Fibroblast of gingiva (primary cell): ENCODE measurements around the gene RCHY1.
"Not testable (repeated sequence)": the region's sequence is repeated elsewhere in the genome, so short reads cannot be mapped to it uniquely, and the experiment has no call there.

Experiments used
- DNase-seq: peaks from one replicate; pipeline ENCODE4 v3.0.0-alpha.2; 2011; ENCODE audit warnings: low read depth

RCHY1 gene

DNA sequence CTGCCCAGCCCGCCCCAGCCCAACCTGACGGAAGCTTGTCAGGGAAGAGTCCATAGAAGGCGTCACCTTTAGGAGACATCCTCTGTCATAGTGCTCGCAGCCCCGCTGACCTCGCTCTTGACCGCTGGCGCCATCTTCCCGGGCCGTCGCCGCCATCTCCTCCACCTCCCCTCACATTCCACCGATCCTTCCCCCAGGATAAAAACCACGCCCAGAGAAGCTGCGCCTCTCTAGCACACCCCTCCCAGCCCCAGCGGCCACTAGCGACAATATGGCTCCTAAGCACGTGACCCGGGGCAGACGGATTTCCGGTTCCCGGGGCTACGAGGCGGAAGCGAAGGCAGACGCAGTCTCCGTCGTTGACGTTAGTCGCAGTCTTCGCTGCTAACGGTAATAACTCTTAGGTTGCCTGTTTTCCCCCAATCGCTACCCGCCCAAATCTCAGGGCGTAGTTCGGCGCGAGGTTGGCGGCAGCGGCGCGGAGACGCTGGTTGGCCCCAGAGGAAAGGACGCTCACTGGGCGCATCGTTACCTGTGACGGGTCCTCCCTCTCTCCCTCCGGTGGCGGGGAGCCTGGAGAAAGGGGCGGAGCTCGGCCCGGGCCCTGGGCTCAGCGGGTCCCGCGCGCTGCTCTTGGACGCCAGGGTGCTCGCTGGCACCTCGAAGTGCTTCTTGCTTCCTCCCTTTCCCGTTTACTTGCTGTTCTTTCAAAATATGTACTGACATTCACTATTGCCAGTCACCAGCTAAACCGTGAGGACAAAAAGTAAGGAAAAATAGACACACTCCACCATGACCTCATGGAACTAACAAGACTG, at the start of gene RCHY1, which contains the start of gene THAP6:
Gene RCHY1, minus strand, starts transcription at position 273 of the 818 bp plus-strand sequence. Its CDS starts 117 bp downstream, at position 156.
Gene THAP6, plus strand, starts transcription at position 343 of the 818 bp plus-strand sequence. CDS start 980 bp downstream, outside the sequence.
- DNase-seq = peak; percentile 94

DNA sequence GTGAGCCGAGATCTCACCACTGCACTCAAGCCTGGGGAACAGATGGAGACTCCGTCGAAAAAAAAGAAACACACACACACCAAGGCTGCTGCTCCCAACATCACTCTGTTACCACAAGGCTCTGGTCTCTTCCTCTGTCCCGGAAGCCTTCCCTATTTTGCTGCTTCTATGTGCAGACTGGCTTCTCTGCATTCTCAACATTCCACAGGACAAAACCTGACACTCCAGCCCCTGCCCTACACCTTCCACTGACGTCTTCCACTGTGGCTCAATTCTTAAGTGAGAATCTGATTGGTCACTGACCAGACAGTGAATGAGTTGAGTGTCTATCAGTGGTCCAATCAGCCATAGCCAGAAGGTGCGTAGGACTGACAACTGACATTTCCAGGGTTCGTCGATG, 47.6 kb upstream of the RCHY1 start:
- DNase-seq = no peak

GRCh38 chr4:75557696-75558095, 43.5 kb upstream of the RCHY1 start:
- no peak for DNase-seq

- no peak for DNase-seq
Observed at GRCh38 chr4:75555294-75556164, 41.3 kb upstream of the RCHY1 start, which contains the start of gene ODAPH. Gene ODAPH, plus strand, starts transcription at chr4:75556066. Its CDS starts 17 bp downstream, at chr4:75556083.

DNA sequence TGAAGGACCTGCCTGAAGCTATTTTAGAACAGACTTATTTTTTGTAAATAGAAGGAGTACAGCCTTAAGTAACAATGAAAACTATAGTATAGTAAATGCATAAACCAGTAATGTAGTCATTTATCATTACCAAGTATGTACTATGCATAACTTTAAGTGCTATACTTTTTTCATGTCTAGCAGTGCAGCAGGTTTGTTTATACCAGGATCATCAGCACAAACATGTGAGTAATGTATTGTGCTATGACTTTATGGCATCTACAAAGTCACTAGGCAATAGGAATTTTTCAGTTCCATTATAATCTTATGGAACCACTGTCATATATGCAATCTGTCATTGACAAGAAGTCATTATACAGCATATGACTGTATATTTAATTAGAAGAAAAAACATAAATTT, 38.2 kb upstream of the RCHY1 start:
- no peak for DNase-seq

DNA sequence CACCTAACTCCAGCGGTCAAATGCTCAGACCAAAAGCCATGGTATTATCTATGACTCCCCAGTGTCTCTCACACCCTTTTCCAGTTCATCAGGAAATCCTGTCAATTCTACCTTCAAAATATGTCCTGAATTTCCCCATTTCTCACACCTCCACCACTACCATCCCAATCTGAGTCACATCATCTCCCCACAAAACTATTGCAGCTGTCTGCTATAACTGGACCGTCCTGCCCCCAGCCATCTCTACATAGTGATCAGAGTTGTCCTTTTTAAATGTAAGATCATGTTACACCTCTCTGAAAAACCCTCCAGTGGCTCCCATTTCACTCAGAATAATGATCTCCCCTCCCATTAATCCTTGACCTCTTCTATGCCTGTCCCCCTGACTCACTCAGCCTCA, 34.8 kb upstream of the RCHY1 start:
- DNase-seq = no peak

GRCh38 chr4:75547647-75548387, 33.6 kb upstream of the RCHY1 start:
- peak; percentile 4 for DNase-seq

GRCh38 chr4:75545526-75545925, 31.3 kb upstream of the RCHY1 start:
- no peak for DNase-seq

- DNase-seq = no peak
Observed at GRCh38 chr4:75544870-75545269, 30.7 kb upstream of the RCHY1 start.

GRCh38 chr4:75544220-75544619, 30.0 kb upstream of the RCHY1 start:
- DNase-seq = not testable (repeated sequence)

- no peak for DNase-seq
Observed at GRCh38 chr4:75542824-75543223, 28.6 kb upstream of the RCHY1 start.

DNA sequence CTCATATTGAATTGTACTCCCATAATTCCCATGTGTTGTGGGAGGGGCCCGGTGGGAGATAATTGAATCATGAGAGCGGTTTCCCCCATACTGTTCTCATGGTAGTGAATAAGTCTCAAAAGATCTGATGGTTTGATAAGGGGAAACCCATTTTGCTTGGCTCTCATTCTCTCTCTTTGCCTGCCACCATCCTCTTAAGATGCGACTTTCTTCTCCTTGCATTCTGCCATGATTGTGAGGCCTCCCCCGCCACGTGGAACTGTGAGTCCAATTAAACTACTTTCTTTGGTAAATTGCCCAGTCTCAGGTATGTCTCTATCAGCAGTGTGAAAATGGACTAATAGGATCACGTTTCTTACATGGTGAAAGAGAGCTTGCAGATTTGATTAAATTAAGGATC, 23.1 kb upstream of the RCHY1 start:
- DNase-seq = not testable (repeated sequence)

DNA sequence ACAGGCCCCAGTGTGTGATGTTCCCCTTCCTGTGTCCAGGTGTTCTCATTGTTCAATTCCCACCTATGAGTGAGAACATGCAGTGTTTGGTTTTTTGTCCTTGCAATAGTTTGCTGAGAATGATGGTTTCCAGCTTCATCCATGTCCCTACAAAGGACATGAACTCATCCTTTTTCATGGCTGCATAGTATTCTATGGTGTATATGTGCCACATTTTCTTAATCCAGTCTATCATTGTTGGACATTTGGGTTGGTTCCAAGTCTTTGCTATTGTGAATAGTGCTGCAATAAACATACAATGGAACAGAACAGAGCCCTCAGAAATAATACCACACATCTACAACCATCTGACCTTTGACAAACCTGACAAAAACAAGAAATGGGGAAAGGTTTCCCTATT, 19.7 kb upstream of the RCHY1 start:
- DNase-seq = not testable (repeated sequence)

GRCh38 chr4:75533339-75533887, 19.2 kb upstream of the RCHY1 start:
- not testable (repeated sequence) for DNase-seq

GRCh38 chr4:75531536-75532143, 17.4 kb upstream of the RCHY1 start:
- not testable (repeated sequence) for DNase-seq

GRCh38 chr4:75530556-75531322, 16.5 kb upstream of the RCHY1 start:
- no peak for DNase-seq

- no peak for DNase-seq
Observed at GRCh38 chr4:75527482-75527881, 13.3 kb upstream of the RCHY1 start.

GRCh38 chr4:75525910-75526309, 11.7 kb upstream of the RCHY1 start:
- no peak for DNase-seq

GRCh38 chr4:75525086-75525485, 10.9 kb upstream of the RCHY1 start:
- no peak for DNase-seq

DNA sequence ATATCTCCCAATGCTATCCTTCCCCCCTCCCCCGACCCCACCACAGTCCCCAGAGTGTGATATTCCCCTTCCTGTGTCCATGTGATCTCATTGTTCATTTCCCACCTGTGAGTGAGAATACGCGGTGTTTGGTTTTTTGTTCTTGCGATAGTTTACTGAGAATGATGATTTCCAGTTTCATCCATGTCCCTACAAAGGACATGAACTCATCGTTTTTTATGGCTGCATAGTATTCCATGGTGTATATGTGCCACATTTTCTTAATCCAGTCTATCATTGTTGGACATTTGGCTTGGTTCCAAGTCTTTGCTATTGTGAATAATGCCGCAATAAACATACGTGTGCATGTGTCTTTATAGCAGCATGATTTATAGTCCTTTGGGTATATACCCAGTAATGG, 5.2 kb upstream of the RCHY1 start:
- not testable (repeated sequence) for DNase-seq
